NOMO-1 (cell line): ENCODE data around the gene ADIPOR2.
"Not testable (repeated sequence)": the region's sequence is repeated elsewhere in the genome, so short reads cannot be mapped to it uniquely, and the experiment has no call there.

Experiments
- DNase-seq, 2 experiments: peaks; one replicate each; lab custom pipeline; 2025; ENCODE audit not compliant: unreplicated experiment in 2 of 2; lab: John Stamatoyannopoulos, UW

ADIPOR2 gene

GRCh38 chr12:1810201-1810930, 119.5 kb downstream of the ADIPOR2 start:
- no peak for DNase-seq

GRCh38 chr12:1810931-1811280, 120.0 kb downstream of the ADIPOR2 start:
- DNase-seq: no peak

- DNase-seq: peak; percentile 72 to 89
Observed at GRCh38 chr12:1811281-1811947, 120.5 kb downstream of the ADIPOR2 start.

- no peak for DNase-seq
Observed at GRCh38 chr12:1811948-1812291, 121.0 kb downstream of the ADIPOR2 start.

GRCh38 chr12:1812650-1813302, 121.9 kb downstream of the ADIPOR2 start:
- peak; percentile 85 to 95 for DNase-seq

GRCh38 chr12:1814266-1814665, 123.4 kb downstream of the ADIPOR2 start:
- no peak for DNase-seq

GRCh38 chr12:1815108-1815507, 124.2 kb downstream of the ADIPOR2 start:
- no peak for DNase-seq

GRCh38 chr12:1815814-1816729, 125.2 kb downstream of the ADIPOR2 start:
- DNase-seq: peak; percentile 46 to 62

GRCh38 chr12:1816730-1817348, 126.0 kb downstream of the ADIPOR2 start:
- DNase-seq: no peak

- DNase-seq: not testable (repeated sequence)
Observed at GRCh38 chr12:1817928-1818327, 127.1 kb downstream of the ADIPOR2 start.

GRCh38 chr12:1819050-1819449, 128.2 kb downstream of the ADIPOR2 start:
- no peak for DNase-seq

- no peak for DNase-seq
Observed at GRCh38 chr12:1819571-1819970, 128.7 kb downstream of the ADIPOR2 start.

GRCh38 chr12:1820191-1820895, 129.5 kb downstream of the ADIPOR2 start, which contains the start of gene LRTM2:
TSS of gene LRTM2 (plus strand) at chr12:1820565. CDS start at chr12:1828149, 7,584 bp downstream.
- DNase-seq: no peak

- DNase-seq: no peak
Observed at GRCh38 chr12:1820896-1821291, 130.0 kb downstream of the ADIPOR2 start.

- DNase-seq: no peak
Observed at GRCh38 chr12:1821805-1822204, 130.9 kb downstream of the ADIPOR2 start.

GRCh38 chr12:1822699-1823098, 131.8 kb downstream of the ADIPOR2 start:
- no peak for DNase-seq

GRCh38 chr12:1823237-1823636, 132.4 kb downstream of the ADIPOR2 start:
- DNase-seq: no peak

- DNase-seq: no peak
Observed at GRCh38 chr12:1825382-1826102, 134.7 kb downstream of the ADIPOR2 start.

GRCh38 chr12:1826401-1826800, 135.5 kb downstream of the ADIPOR2 start:
- DNase-seq: no peak
